ENCODE data around the gene PAX6. TPM values are rescaled to one million over a fixed set of nuclear protein-coding genes. Genes with fewer than 3 reads are reported as not detected.

PAX6 gene
- total RNA-seq, 6 experiments from 2014 or later = 1.3 to 1.5 (median 1.4) TPM; not detected in 2

DNA sequence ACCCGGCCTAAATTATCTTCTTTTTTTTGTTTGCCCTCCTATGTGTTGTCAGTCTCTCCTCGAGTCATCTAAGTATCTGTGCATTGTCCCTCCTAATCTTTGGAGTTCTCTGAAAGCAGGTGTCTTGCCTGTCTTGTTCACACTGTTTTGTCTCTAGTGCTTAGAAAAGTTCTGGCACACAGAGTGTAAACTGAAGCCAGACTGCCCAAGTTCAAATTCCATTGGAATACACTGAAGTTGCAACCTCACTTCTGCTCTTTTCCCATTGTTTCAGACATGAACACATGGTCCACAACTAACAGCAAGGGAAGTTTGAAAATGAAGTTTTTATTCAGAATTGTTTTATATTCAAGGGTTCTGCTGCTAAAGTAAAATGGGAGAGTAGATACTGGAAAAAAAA, 38.7 kb downstream of the PAX6 start:
- no peak overlapping the region for H3K4me3 Mint-ChIP-seq
- TF ChIP-seq, protein P1, sequence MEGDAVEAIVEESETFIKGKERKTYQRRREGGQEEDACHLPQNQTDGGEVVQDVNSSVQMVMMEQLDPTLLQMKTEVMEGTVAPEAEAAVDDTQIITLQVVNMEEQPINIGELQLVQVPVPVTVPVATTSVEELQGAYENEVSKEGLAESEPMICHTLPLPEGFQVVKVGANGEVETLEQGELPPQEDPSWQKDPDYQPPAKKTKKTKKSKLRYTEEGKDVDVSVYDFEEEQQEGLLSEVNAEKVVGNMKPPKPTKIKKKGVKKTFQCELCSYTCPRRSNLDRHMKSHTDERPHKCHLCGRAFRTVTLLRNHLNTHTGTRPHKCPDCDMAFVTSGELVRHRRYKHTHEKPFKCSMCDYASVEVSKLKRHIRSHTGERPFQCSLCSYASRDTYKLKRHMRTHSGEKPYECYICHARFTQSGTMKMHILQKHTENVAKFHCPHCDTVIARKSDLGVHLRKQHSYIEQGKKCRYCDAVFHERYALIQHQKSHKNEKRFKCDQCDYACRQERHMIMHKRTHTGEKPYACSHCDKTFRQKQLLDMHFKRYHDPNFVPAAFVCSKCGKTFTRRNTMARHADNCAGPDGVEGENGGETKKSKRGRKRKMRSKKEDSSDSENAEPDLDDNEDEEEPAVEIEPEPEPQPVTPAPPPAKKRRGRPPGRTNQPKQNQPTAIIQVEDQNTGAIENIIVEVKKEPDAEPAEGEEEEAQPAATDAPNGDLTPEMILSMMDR (IDR thresholded peaks at IDR 0.05) = no peak
- H3K36me3 Mint-ChIP-seq (ENCODE audit: low read depth) = peaks cover 2% of the 10 kb centered on the region; the same call in 1 of the 2 replicates

DNA sequence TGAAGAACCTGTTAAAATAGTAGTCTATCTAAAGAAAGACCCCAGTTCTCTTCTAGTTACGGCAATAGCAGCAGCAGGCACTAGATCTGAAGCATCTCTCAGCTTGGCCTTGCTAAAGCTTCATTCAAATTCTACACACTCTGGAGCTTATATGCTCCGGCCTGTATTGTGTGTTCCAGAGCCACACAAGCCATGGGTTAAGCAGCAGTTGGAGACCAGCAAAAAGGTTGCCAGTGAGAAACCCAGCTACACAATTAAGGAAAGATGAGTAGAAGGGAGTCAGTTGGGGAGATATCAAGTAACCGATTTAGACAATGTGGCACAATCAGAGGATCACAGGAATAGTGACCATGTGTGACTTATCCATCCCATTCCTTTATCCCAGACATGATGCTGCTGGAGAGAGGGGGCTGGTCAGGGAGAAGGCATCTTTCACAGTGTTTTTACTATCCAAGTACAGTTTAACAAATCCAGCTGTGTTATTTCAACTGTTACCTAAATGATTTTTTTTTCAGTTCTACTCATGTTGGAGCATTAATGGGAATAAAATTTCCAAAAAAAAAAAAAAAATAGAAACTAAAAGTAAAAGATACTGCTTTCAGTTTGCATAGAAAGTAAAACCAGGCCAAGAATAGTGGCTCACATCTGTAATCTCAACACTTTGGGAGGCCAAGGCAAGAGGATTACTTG, 41.0 kb downstream of the PAX6 start:
- Mint-ChIP-seq H3K27me3 (ENCODE audit: insufficient read depth) (no peaks in the 10 kb centered on the region), H3K4me1 (ENCODE audit: low read depth) (no peaks in the 10 kb centered on the region), H3K9me3 (no peaks in the 10 kb centered on the region), H3K27ac (no peak overlapping the region), H3K36me3 (ENCODE audit: low read depth) (no peaks in the 10 kb centered on the region), H3K4me3 (no peak overlapping the region)
- DNase-seq = no peak
- TF ChIP-seq, protein P1 (IDR thresholded peaks at IDR 0.05) = no peak

More for the DNA sequence above, 38.7 kb downstream of the PAX6 start:
- Mint-ChIP-seq H3K27me3 (ENCODE audit: insufficient read depth) (no peaks in the 10 kb centered on the region), H3K4me1 (ENCODE audit: low read depth) (no peaks in the 10 kb centered on the region), H3K27ac (no peak overlapping the region), H3K9me3 (no peaks in the 10 kb centered on the region)
- no peak for DNase-seq

DNA sequence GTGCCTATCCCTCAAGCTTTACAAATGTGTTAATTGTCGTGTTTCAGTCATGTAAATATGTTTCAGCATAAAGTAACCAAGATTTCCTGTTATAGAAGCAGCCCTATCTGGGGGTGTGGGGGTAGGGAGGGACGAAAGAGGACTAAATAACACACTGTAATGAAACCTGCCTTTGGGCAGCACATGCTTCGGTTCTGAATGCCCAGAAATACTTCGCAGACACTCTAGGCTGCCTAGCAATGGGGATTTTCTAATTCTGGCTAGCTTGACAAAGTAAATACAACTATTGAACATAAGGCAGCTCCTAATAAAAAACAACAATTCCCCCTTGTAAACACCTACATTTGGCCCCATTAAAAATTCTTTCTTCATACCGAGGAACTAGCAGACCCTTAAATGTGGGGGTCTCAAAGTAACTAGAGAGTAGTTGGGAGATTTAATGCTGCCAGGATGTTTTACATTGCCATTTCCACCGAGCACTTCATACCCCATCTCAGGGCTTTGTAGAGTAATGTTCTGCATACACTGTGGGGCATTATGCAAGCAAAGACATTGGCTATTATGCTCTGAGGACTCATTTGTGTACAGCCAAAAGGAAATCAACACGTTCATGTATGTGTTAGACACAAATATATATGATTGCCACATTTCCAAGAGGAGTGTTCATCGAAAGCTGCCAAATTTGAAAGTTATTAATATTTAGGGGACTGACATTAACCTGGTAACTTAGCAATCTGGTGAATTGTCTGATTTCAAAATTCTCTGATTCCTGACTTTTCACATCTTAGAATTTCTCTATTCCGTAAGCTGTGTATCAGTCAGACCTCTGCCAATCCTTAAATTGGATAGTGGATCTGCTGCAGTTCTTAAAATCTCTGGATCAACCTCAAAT, 42.1 kb downstream of the PAX6 start:
- no peaks in the 10 kb centered on the region for H3K36me3 Mint-ChIP-seq (ENCODE audit: low read depth)
- no peaks in the 10 kb centered on the region for H3K4me1 Mint-ChIP-seq (ENCODE audit: low read depth)
- TF ChIP-seq, protein P1 (IDR thresholded peaks at IDR 0.05) = no peak

DNA sequence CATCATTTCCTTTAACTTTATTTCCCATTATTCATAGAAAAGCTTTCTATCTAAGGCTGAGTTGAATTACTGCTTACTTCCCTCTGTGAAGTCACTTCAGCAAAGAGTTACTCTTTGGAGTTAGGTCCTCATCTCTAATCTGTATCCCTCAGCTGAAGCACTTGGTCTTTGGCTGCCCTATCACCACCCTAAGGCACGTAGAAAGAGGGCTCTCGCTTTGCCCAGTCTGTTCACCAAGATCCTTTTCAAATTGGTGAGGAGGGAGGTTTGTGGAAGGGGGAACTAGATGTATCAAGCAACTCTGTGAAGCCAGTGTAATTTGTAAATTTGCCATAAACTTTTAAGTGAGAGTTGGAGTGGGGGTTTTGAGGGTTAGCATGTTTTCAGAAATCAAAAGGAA, 43.4 kb downstream of the PAX6 start:
- no peaks in the 10 kb centered on the region for H3K27me3 Mint-ChIP-seq (ENCODE audit: insufficient read depth)
- no peaks in the 10 kb centered on the region for H3K36me3 Mint-ChIP-seq (ENCODE audit: low read depth)
- H3K4me3 Mint-ChIP-seq = no peak overlapping the region
- H3K9me3 Mint-ChIP-seq = no peaks in the 10 kb centered on the region
- no peak overlapping the region for H3K27ac Mint-ChIP-seq
- TF ChIP-seq, protein P1 (IDR thresholded peaks at IDR 0.05) = no peak
- no peaks in the 10 kb centered on the region for H3K4me1 Mint-ChIP-seq (ENCODE audit: low read depth)
- DNase-seq = no peak

More for the DNA sequence above, 42.1 kb downstream of the PAX6 start:
- Mint-ChIP-seq H3K4me3 (no peak overlapping the region), H3K27ac (no peak overlapping the region), H3K27me3 (ENCODE audit: insufficient read depth) (no peaks in the 10 kb centered on the region), H3K9me3 (no peaks in the 10 kb centered on the region)
- DNase-seq = no peak

DNA sequence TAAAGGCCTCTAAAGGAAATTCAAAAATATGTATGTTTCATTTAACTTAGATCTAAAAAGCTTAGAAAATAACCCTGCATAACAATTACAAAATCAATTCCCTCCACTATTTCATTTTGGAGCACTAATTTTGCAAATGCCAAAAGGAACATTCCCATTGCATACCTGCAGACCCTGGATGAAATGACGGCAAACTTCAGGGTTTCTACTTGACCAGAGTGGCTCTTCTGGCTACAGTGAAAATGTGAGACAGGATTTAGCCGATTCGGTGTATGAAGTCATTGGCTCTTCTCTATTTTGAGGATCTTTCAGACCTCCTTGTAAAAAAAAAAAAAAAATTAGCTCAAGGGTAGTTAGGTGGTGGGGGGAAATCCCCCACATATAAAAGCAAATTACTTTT, 44.1 kb downstream of the PAX6 start:
- Mint-ChIP-seq H3K4me3 (no peak overlapping the region), H3K36me3 (ENCODE audit: low read depth) (no peaks in the 10 kb centered on the region), H3K9me3 (no peaks in the 10 kb centered on the region), H3K27ac (no peak overlapping the region), H3K4me1 (ENCODE audit: low read depth) (no peaks in the 10 kb centered on the region), H3K27me3 (ENCODE audit: insufficient read depth) (no peaks in the 10 kb centered on the region)
- TF ChIP-seq, protein P1 (IDR thresholded peaks at IDR 0.05) = no peak
- DNase-seq = no peak
